GM13977 (cell line): Measurements from ENCODE around the gene BCAS3.

ENCODE experiments used
- DNase-seq: peaks from one replicate; pipeline ENCODE4 v3.0.0; 2012; ENCODE audit warnings: low spot score
- in situ Hi-C: fragments of 300-500 bp; cut with MboI; formaldehyde crosslinking; loops from one replicate; pipeline ENCODE4 v1.12.0; 2022; ENCODE audit warnings: low sequenced_read_pairs, low pct_unique_long_range_greater_than_20kb, mixed read lengths, inconsistent platforms; ENCODE audit not compliant: unreplicated experiment
- TF ChIP-seq, protein P1 (sequence below): IDR thresholded peaks from 2 replicates; pipeline ENCODE4 v1.5.1; 2012; ENCODE audit warnings: mild to moderate bottlenecking, control low read depth; ENCODE audit not compliant: insufficient read depth; ENCODE audit errors: extremely low read depth, missing control alignments

BCAS3 gene

DNA sequence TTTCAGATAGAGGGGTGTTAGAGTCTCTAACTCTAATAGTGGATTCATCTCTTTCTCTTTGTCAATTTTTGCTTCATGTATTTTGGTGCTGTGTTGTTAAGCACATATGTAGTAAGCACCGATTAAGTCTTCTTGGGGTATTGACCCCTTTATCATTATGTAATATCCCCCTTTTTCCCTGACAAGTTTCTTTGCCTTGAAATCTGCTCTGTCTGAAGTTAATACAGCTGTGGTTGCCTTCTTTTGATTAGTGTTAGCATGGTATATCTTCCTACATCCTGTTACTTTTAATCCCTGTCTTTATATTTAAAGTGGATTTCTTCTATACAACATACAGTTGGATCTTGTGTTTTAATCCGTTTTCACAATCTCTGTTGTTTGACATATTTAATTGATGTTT lies 60.6 kb downstream of the BCAS3 start:
- in situ Hi-C loops = no loop called here
- TF ChIP-seq, protein P1, sequence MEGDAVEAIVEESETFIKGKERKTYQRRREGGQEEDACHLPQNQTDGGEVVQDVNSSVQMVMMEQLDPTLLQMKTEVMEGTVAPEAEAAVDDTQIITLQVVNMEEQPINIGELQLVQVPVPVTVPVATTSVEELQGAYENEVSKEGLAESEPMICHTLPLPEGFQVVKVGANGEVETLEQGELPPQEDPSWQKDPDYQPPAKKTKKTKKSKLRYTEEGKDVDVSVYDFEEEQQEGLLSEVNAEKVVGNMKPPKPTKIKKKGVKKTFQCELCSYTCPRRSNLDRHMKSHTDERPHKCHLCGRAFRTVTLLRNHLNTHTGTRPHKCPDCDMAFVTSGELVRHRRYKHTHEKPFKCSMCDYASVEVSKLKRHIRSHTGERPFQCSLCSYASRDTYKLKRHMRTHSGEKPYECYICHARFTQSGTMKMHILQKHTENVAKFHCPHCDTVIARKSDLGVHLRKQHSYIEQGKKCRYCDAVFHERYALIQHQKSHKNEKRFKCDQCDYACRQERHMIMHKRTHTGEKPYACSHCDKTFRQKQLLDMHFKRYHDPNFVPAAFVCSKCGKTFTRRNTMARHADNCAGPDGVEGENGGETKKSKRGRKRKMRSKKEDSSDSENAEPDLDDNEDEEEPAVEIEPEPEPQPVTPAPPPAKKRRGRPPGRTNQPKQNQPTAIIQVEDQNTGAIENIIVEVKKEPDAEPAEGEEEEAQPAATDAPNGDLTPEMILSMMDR = no peak
- DNase-seq = no peak

DNA sequence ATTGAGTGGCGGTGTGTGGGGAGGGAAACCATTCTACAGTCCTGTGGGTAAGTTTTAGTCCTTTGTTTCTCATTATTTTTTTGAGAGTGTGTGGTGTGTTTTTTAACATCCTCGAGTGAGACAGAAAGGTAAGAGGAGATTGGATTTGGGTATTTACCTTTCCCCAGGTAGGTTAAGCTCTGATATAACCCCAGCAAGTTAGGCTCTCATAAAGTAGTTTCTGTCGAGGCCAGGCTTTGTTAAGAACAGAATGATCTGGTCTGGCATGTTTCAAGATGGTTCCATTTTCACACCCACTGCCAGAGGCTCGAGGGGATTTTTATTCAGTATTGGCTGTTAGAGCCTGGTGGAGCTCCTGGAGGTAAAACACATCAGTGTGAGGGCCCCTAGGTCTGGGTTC lies 62.9 kb downstream of the BCAS3 start:
- DNase-seq = no peak
- in situ Hi-C loops = no loop called here
- TF ChIP-seq, protein P1 = no peak

DNA sequence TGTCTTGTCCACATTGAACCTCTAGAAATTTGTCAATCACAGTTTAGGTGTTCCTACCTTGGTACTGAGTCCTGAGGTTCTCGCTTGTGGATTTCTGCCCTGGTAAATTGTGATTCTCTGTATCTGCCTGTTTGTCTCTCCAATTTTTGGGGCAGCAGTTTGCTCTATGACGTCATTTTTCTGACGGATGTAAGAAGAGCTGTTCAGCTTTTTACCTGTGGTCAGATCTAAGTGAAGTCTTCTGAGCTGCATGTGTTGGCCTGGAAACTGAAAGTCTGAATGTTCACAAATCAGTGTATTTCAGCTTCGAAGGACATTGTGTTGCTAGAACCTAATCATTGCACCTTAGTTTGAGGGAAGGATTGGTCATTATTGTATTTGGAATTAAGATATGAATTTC lies 63.4 kb downstream of the BCAS3 start:
- no peak for DNase-seq
- in situ Hi-C loops = no loop called here
- TF ChIP-seq, protein P1 = no peak

DNA sequence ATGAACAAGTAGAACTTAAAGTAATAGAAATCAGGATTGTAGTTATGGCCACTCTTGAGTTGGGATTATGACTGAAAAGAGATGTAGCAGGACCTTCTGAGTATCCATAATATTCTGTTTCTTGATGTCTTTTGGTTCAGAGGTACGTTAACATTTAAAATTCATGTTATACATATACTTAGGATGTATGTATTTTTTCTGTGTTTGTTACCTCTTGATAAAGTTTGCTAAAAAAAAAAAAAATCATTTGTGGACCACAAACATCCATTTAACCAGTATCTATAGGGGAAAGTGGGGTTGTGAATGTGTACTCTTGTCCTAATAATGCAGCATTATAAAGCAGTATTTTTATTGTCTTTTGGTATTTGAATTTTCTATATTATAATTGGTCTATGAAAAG lies 65.6 kb downstream of the BCAS3 start:
- DNase-seq = no peak
- in situ Hi-C loops = no loop called here

DNA sequence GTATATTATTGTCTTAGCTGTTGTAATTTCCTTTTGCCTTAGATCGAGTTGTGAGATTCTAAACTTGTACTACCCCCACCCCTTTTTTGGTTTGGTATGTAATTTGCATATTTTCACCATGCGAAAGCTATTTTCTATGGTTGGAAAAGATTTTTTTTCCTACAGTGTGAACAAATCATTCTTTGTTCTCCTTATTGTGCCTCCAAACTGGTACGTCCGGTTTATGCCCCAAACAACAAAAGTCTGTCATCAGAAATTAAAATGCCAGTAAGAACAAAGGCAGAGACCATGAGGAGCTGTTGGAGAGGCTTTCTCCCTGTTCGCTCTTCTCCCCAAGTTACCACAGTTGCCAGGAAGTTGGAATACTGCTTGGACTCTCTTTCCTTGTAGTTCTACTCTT lies 66.1 kb downstream of the BCAS3 start:
- TF ChIP-seq, protein P1 = no peak
- DNase-seq = no peak
- in situ Hi-C loops = no loop called here

More for the DNA sequence above, 65.6 kb downstream of the BCAS3 start:
- TF ChIP-seq, protein P1 = no peak

DNA sequence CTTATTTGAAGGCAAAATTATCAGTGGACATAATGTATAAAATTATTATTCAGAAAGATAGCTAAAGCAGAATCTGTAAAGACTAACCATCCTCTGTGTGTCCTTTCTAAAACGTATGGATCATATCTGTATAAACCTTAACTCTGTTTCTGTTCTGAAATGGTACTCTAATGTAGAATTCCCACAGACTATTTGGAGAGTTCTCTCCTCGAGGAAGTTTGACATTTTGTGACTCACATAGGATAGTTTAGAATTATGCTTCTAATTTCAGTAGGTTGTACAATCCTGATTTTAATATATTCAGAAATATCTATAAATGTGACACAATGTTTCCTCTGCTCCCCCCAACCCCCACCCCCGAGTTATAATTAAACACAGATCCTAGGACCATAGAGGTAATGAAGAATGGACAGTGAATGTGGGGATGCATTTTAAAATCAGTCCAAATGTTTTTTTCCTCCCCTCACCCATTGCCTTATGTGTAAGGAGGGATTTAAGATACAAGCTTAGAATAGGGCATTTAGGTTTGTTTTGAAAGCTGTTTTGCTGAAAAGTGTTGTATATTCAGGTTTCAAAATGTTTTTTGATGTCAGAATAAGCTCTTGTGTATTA lies 66.8 kb downstream of the BCAS3 start:
- in situ Hi-C loops = no loop called here
- no peak for DNase-seq
- TF ChIP-seq, protein P1 = no peak

DNA sequence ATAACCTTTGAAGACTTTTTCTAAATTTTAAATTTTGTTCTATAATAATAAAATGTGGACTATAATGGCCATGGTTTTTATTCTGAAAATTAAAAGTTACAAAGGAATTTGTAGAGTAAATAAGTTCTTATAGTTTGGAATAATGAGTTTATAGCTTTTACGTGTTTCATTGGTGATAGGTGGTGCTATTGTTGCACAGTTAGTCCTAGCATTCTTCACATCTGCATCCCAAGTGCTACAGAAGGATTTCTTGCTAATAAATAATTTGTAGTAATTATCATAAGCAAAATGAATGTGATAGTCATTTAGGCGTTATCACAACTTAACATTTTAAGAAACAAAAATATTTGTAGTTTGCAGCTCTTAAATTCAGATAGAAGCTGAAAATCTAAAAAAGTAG lies 67.9 kb downstream of the BCAS3 start:
- in situ Hi-C loops = no loop called here
- no peak for DNase-seq

More for the DNA sequence above, 67.9 kb downstream of the BCAS3 start:
- TF ChIP-seq, protein P1 = no peak
